Esophagus squamous epithelium (tissue), 5 donors: ENCODE measurements around the gene ZNF398. TPM values are rescaled to one million over a fixed set of nuclear protein-coding genes. Genes with fewer than 3 reads are reported as not detected.
A peak's percentile ranks its signal among the peaks of the same experiment; 100 is the strongest.

ENCODE experiments used
- DNase-seq: peaks from one replicate; lab custom pipeline; 2025; lab: John Stamatoyannopoulos, UW
- H3K27ac ChIP-seq, 4 donors: fragments of 200-600 bp; sonication (generic); one replicate each; pipeline ENCODE4 v1.5.1; 2016 to 2019; ENCODE audit warnings: mild to moderate bottlenecking in 1 of 4
- H3K27me3 ChIP-seq, 4 donors: fragments of 200-600 bp; sonication (generic); 1 replicate in 3 of 4; 2 replicates in 1 of 4; pipeline versions ENCODE4 v1.5.1 to v1.6.0; 2017 to 2021; ENCODE audit warnings: antibody characterized with exemption in 1 of 4
- H3K36me3 ChIP-seq, 3 donors: fragments of 200-600 bp; sonication (generic); one replicate each; pipeline ENCODE4 v1.5.1; 2016 to 2019
- H3K4me1 ChIP-seq, 3 donors: fragments of 200-600 bp; sonication (generic); one replicate each; pipeline ENCODE4 v1.5.1; 2017 to 2019
- H3K4me3 ChIP-seq, 4 donors: fragments of 200-600 bp; sonication (generic); 1 replicate in 3 of 4; 2 replicates in 1 of 4; pipeline ENCODE4 v1.5.1; 2016 to 2019; ENCODE audit warnings: mild to moderate bottlenecking in 2 of 4, moderate library complexity in 1 of 4
- H3K9me3 ChIP-seq, 3 donors: fragments of 200-600 bp; sonication (generic); one replicate each; pipeline ENCODE4 v1.5.1; 2016 to 2019
- POLR2A ChIP-seq, 4 donors: fragments of 450-650 bp; IDR thresholded peaks; one replicate each; pipeline ENCODE4 v1.6.1; 2017; ENCODE audit warnings: antibody characterized with exemption in 4 of 4, mild to moderate bottlenecking in 4 of 4, moderate library complexity in 3 of 4
- WGBS, 2 donors: methylation state at CpG; one replicate each; pipeline ENCODE4 v1.1.5; 2018; 5-methylcytosine and 5-hydroxymethylcytosine counted together
- intact Hi-C: fragments of 100-400 bp; cut with DNase I; formaldehyde crosslinking; loops from one replicate; pipeline ENCODE4 v1.15.0; 2022
- total RNA-seq, 4 donors: library from RNA; depleted of rRNA; stranded (reverse); fragments of >200 nt; gene quantifications; one replicate each; pipeline ENCODE4 v1.1.0, GENCODE V29; 2016
- TF ChIP-seq, protein P1 (sequence below), 6 experiments: fragments of 450-650 bp in 4 of 6; fragments of 200-600 bp in 2 of 6; sonication (generic) in 2 of 6; IDR thresholded peaks; one replicate each; pipeline ENCODE4 v1.5.1; 2016 to 2019; ENCODE audit warnings: antibody characterized with exemption in 6 of 6, mild to moderate bottlenecking in 4 of 6, moderate library complexity in 4 of 6
- donor health status: DM: yes; HTN: yes; CAD: no.

Gene ZNF398
- total RNA-seq, 4 donors from 2014 or later = 8.9 to 20.8 (median 12.6) TPM

DNA sequence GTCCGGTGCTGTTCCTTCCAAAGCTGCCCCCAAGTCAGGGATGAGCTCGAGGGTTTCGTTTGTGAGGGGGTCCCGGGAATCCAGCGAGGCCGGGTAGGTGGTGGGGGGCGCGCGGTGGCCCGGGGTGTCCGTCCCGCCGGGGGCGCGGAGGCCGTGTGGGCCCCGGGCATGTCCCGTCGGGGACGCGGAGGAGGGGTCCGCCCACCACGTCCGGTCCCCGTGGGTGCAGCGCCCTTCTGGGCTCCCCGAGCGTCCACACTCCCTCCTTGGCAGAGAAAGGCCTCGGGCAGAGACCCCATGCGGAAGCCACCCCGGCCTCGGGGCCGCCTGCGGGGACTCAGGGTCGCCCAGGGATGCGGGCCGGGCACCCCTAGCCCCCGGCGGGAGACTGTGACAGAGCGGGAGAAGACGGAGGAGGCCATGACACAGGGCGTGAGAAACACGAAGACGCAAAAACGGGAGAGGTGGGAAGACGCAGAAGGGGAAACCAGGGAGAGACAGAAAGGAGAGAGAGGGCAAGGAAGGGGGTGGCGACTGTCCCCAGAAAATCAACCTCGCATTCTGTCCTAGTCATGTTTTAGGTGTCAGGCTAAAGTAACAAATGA, 20.5 kb upstream of the ZNF398 start:
- H3K27ac ChIP-seq = peak overlapping the region; percentile 91 to 98 (median 96)
- H3K4me3 ChIP-seq = peak overlapping the region; percentile 73 to 98 (median 80)
- DNase-seq = no peak
- TF ChIP-seq POLR2A (IDR thresholded peaks at IDR 0.05) = no peak
- TF ChIP-seq, protein P1, sequence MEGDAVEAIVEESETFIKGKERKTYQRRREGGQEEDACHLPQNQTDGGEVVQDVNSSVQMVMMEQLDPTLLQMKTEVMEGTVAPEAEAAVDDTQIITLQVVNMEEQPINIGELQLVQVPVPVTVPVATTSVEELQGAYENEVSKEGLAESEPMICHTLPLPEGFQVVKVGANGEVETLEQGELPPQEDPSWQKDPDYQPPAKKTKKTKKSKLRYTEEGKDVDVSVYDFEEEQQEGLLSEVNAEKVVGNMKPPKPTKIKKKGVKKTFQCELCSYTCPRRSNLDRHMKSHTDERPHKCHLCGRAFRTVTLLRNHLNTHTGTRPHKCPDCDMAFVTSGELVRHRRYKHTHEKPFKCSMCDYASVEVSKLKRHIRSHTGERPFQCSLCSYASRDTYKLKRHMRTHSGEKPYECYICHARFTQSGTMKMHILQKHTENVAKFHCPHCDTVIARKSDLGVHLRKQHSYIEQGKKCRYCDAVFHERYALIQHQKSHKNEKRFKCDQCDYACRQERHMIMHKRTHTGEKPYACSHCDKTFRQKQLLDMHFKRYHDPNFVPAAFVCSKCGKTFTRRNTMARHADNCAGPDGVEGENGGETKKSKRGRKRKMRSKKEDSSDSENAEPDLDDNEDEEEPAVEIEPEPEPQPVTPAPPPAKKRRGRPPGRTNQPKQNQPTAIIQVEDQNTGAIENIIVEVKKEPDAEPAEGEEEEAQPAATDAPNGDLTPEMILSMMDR (IDR thresholded peaks at IDR 0.05) = no peak
- no peaks in the 10 kb centered on the region for H3K27me3 ChIP-seq
- intact Hi-C loops = no loop called here
- peaks cover 6 to 28% (median 15%) of the 10 kb centered on the region in 3 donors for H3K4me1 ChIP-seq
- 0 to 1% methylated on average over 7 to 23 of the region's 48 CpGs for WGBS, 2 donors
- H3K36me3 ChIP-seq = peaks cover 0 to 30% (median 6%) of the 10 kb centered on the region in 3 donors
- H3K9me3 ChIP-seq = peaks cover 0 to 9% (median 0%) of the 10 kb centered on the region in 3 donors

GRCh38 chr7:149130572-149131198, 16.6 kb upstream of the ZNF398 start:
- Histone ChIP-seq H3K4me1 (peaks cover 5 to 19% (median 6%) of the 10 kb centered on the region in 3 donors), H3K36me3 (peaks cover 0 to 52% (median 6%) of the 10 kb centered on the region in 3 donors), H3K4me3 (no peak overlapping the region), H3K27ac (no peak overlapping the region), H3K9me3 (peaks cover 0 to 9% (median 0%) of the 10 kb centered on the region in 3 donors), H3K27me3 (no peaks in the 10 kb centered on the region)
- intact Hi-C loops = no loop called here
- WGBS, 2 donors = 91 to 94% methylated on average over 5 of the region's 5 CpGs
- DNase-seq = no peak
- TF ChIP-seq, protein P1 (IDR thresholded peaks at IDR 0.05) = no peak
- TF ChIP-seq POLR2A (IDR thresholded peaks at IDR 0.05) = no peak

DNA sequence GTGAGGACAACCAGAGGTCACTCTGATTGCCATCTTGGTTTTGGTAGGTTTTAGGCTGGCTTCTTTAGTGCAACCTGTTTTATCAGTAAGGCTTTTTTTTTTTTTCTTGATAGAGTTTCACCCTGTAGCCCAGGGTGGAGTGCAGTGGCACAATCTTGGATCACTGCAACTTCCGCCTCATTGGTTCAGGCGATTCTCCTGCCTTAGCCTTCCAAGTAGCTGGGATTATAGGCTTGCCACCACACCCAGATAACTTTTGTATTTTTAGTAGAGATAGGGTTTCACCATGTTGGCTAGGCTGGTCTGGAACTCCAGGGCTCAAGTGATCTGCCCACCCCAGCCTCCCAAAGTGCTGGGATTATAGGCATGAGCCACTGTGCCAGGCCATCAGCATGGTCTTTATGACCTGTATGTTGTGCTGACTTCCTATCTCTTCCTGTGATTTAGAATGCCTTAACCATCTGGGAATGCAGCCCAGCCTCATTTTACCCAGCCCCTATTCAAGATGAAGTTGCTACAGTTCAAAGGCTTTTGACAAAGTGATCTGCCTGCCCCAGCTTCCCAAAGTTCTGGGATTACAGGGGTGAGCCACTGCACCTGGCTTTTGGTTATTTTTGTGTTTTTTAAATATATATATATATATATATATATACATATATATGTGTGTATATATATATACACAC, 14.1 kb upstream of the ZNF398 start:
- no peak for DNase-seq
- 84 to 87% methylated on average over 2 of the region's 2 CpGs for WGBS, 2 donors
- H3K27ac ChIP-seq = no peak overlapping the region
- no peaks in the 10 kb centered on the region for H3K27me3 ChIP-seq
- intact Hi-C loops = no loop called here
- H3K4me3 ChIP-seq = no peak overlapping the region
- H3K4me1 ChIP-seq = peaks cover 0 to 12% (median under 1%) of the 10 kb centered on the region in 3 donors
- TF ChIP-seq POLR2A (IDR thresholded peaks at IDR 0.05) = no peak
- TF ChIP-seq, protein P1 (IDR thresholded peaks at IDR 0.05) = no peak
- H3K36me3 ChIP-seq = peaks cover 0 to 58% (median 6%) of the 10 kb centered on the region in 3 donors
- peaks cover 0 to 9% (median 0%) of the 10 kb centered on the region in 3 donors for H3K9me3 ChIP-seq

GRCh38 chr7:149136118-149136517, 11.1 kb upstream of the ZNF398 start:
- no peaks in the 10 kb centered on the region for H3K9me3 ChIP-seq
- H3K27ac ChIP-seq = no peak overlapping the region
- peaks cover 0 to 8% (median 0%) of the 10 kb centered on the region in 3 donors for H3K4me1 ChIP-seq
- intact Hi-C loops = no loop called here
- no peak overlapping the region for H3K4me3 ChIP-seq
- WGBS, 2 donors = 94 to 98% methylated on average over 6 to 9 of the region's 9 CpGs
- DNase-seq = no peak
- no peaks in the 10 kb centered on the region for H3K27me3 ChIP-seq
- H3K36me3 ChIP-seq = peaks cover 0 to 35% (median 0%) of the 10 kb centered on the region in 3 donors
- no peak for TF ChIP-seq POLR2A (IDR thresholded peaks at IDR 0.05)
- TF ChIP-seq, protein P1 (IDR thresholded peaks at IDR 0.05) = no peak
